ENCODE measurements around the gene POMGNT2.
"Not testable (repeated sequence)": the region's sequence is repeated elsewhere in the genome, so short reads cannot be mapped to it uniquely, and the experiment has no call there.

POMGNT2 gene

GRCh38 chr3:43077261-43077660, 28.6 kb downstream of the POMGNT2 start:
- in situ Hi-C loops (cut with HindIII; ENCODE audit: low sequenced_read_pairs) = no loop called here

DNA sequence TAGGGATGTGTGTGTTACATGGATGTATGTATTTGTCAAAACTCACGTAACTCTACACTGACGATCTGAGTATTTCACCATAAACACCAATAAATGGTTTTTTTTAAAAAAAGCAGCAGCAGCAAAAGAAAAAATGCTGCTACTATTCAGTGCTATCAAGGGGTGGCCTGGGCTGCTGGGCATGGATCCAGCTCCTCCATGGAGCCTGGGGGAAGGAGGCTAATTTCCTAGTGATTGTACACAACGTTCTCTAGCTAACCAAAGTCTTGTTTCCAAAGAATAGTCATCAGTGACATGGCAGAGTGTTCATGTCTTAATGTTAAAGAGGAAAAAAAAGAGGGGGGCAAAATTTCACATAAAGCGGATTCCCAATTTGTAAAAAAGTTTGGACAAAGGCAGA, 29.0 kb downstream of the POMGNT2 start:
- in situ Hi-C loops (cut with HindIII; ENCODE audit: low sequenced_read_pairs) = no loop called here

DNA sequence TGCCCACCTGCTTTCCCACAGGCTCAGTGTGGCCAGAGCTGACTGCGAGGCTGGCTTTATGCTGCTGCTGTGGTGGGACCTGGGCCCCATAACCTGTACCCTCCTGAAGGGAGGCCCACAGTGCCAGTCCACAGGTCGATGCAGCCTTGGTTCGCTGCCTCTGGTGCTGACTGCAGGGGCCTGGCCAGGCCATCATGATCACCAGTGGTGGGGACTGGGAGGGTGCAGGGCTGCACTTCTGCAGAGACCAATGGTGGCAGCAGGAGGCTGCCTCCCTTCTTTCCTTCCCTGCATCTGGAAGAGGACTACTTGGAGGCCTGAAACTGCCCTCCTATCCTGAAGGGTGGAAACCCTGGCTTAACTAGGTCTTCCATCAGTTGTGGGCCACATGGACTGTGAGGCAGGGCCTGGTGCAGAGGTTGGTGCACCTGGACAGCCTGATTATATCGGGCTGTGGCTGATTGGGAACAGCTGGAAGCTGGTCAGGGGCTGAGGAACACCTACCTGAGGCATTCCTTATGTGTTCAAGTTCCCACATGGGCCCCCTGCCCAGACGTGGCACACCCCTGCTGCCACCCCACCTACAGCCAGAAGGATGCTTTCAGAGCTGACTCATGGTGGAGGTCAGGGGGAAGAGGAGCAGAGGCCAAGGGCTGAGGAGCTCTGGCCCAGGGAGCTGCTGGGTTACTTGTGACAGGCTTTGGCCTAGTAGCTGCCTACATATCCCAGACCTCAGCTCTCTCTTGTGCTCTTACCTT, 29.8 kb downstream of the POMGNT2 start:
- in situ Hi-C loops (cut with HindIII; ENCODE audit: low sequenced_read_pairs) = no loop called here

DNA sequence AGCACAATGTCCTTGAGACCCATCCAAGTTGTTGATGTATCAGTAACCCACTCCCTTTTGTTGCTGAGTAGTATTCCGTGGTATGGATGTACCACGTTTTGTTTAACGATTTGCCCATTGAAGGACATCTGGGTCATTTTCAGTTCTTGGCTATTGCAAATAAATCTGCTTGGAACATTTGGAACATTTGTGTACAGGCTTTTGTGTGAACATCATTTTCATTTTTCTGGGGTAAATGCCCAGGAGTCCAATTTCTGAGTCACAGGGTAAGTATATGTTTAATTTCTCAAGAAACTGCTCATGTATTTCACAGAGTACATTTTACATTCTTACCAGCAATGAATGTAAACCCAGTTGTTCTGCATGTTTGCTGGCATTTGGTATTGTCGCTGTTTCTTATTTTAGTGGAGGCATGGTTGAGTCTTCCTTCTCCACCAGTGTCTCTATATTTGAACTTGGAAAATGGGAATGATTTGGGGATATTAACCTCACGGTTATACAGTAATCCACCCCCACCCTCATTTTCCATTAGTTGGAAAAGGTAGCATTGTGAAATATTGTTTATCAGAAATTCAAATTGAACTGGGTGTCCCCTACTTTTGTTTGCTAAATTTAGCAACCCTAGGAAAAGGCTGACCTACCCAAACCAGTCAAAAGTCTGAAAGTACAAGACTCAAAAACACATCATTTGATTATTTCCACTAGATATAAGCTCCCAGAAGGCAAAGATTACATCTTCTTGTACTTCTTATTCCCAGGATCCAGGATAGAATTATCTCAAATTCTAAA, 30.8 kb downstream of the POMGNT2 start:
- in situ Hi-C loops (cut with HindIII; ENCODE audit: low sequenced_read_pairs) = no loop called here

- in situ Hi-C loops (cut with HindIII; ENCODE audit: low sequenced_read_pairs) = no loop called here
These were observed 31.4 kb downstream of the POMGNT2 start for GRCh38 chr3:43074482-43074881.

DNA sequence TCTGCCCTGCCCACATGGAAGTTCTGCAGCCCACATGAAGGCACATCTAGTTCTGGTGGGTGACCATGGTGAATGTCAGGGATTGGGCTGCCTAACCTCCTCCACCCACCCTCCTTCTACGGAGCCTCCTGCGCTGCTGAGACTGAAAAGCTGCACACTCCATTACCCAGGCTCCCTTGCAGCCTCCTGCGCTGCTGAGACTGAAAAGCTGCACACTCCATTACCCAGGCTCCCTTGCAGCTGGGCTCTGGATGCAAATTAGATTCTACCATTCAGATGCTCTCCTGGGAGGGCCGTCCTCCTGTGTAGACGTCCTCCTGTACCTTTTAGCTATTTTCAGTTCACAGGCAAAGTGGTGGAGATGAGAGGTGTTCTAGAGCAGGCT, 32.1 kb downstream of the POMGNT2 start:
- in situ Hi-C loops (cut with HindIII; ENCODE audit: low sequenced_read_pairs) = no loop called here

DNA sequence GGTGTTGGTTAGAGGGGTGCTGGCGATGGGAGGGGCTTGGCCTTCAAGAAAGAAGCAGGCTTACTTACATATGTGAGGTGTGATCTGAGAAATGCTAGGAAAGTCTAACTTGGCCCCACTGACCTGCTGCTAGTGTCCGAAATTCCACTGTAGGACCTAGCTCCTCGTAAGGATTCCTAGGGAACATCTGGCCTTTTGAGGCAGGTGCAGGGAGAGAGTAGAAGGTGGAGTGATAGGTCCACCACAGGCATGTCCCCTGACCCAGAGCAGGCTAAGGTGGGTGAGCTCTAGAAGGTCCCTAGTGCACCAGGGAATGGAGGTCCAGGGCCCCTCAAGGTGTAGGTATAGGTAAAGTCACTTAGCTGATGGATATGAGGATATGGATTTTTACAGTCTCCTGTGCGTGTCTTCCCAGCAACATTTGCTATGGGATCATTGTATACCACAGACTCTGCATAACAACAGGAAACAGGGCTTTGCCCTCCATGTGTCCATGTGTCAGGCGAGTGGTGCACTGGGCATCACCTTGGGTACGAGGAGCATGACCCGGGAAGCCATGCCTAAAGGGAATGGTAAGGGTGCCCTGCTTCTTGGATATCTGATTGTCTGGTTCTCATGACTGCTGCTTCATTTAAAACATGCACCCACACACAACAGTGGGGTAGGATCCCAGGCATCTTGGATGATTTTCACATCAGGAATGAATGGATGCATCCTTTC, 32.6 kb downstream of the POMGNT2 start:
- in situ Hi-C loops (cut with HindIII; ENCODE audit: low sequenced_read_pairs) = no loop called here

GRCh38 chr3:43072361-43072760, 33.5 kb downstream of the POMGNT2 start:
- in situ Hi-C loops (cut with HindIII; ENCODE audit: low sequenced_read_pairs) = no loop called here

- in situ Hi-C loops (cut with HindIII; ENCODE audit: low sequenced_read_pairs) = no loop called here
These were observed 34.5 kb downstream of the POMGNT2 start for GRCh38 chr3:43071313-43071893.

DNA sequence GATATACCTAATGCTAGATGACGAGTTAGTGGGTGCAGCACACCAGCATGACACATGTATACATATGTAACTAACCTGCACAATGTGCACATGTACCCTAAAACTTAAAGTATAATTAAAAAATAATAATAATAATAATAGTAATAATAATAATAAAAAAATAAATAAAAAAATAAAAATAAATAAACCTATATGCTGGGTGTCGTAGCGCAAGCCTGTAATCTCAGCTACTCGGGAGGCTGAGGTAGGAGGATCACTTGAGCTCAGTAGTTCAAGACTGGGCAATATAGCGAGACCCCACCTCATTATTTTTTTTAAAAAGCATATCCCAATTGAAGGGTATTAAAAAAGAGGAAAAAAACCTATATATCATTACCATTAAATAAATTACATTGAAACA, 35.2 kb downstream of the POMGNT2 start:
- in situ Hi-C loops (cut with HindIII; ENCODE audit: low sequenced_read_pairs) = not testable (repeated sequence)

DNA sequence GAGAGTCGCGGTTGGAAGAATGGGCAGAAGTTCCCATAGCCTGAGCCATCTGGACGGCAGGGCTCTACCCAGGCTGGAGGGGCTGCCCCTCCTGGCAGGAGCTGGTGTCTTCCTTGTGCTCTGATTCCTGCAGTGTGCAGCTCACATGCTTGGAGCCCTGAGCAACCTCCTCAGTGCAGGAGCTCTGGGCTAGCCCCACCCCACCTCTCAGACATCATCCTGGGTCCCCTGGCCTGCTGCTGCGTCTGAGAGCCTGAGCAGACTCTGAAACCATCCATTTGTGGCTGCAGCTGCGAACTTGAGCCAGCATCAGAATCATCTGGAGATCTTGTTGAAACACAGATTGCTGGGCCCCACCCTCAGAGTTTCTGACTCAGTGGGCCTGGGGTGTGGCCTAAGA, 42.8 kb downstream of the POMGNT2 start:
- in situ Hi-C loops (cut with HindIII; ENCODE audit: low sequenced_read_pairs) = no loop called here

GRCh38 chr3:43062564-43063040, 43.3 kb downstream of the POMGNT2 start:
- in situ Hi-C loops (cut with HindIII; ENCODE audit: low sequenced_read_pairs) = no loop called here

DNA sequence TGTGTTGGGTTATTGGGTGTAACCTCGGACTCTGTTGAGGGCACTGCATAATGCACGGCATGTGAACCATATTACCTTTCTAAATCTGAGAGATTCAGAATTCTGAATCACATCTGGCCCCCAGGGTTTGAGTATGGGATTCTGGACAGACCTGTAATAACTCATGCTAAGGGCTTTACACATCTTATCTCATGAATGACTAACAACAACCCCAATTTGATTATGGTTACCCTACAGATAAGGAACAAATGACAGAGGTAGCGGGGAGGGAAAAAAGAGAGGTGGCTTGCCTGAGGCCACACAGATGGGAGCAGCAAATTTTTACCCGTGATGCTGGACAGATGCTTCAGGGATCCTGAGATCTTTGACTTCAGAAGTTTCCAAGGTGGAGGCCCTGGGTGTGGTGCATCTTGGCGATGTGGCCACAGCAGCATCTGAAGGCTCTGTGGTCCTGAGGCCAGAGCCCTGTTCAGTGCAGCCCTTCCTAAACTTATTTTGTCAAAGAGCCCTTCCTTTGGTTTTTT, 43.8 kb downstream of the POMGNT2 start:
- in situ Hi-C loops (cut with HindIII; ENCODE audit: low sequenced_read_pairs) = no loop called here

- in situ Hi-C loops (cut with HindIII; ENCODE audit: low sequenced_read_pairs) = no loop called here
These were observed 44.6 kb downstream of the POMGNT2 start for GRCh38 chr3:43061101-43061895.

DNA sequence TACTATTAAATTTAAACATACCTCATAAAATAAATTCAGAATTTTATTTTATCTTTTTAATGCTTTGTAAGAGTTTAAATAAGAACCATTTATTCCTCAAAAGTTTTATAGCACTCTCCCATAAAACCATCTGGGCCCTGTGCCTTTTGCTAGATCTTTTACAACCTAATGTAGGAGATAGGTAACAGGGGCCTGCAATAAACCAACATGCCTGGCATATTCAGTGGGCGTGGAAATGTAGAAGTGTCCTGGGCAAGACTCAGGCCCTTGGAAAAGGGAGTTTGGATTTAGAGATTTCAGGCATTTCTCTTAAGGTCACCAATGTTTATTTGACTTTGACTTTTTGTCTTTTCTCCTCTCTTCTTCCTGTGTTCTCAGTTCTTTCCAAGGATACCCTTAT, 46.4 kb downstream of the POMGNT2 start:
- in situ Hi-C loops (cut with HindIII; ENCODE audit: low sequenced_read_pairs) = no loop called here

DNA sequence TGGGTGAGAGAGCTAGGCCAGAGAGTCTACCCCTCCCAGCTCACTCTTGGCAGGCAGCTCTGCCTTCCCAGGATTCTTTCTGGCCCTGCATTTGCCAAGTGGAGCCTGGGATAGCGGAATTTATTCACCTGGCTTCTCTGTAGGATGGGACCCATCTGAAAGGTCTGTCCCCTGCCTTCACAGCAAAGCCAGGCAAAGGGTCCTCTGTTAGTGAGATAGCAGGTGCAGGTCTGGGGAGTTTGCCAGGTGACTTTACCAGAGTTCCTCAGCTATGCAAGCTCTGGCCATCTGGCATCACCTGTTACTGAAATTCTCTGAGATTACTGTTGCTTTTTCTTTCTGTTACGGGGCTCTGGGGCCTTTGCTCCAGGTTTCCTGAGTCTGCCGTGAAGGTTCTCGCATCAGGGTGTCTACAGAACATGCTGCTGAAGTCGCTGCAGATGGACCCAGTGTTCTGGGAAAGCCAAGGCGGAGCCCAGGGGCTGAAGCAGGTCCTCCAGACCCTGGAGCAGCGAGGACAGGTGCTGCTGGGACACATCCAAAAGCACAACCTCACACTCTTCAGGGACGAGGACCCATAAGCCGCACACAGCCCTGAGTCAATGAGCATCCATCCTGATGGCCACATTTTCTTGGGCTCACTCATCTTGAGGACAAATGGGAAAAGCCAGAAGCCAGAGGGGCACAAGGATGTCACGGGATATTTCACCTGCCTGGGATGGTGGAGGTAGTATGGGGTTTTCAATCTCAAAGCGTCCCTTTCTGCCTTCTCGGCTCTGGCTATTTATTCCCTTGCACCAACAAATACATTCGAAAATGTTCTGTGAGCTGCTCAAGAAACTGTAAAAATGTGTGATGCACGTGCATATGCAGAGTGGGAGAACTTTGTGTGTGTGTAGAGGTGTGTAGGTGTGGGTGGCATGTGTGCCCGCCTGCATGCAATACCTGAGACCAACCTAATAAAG, 49.8 kb downstream of the POMGNT2 start:
- in situ Hi-C loops (cut with HindIII; ENCODE audit: low sequenced_read_pairs) = no loop called here

- in situ Hi-C loops (cut with HindIII; ENCODE audit: low sequenced_read_pairs) = no loop called here
These were observed 50.5 kb downstream of the POMGNT2 start for GRCh38 chr3:43055393-43055792.

DNA sequence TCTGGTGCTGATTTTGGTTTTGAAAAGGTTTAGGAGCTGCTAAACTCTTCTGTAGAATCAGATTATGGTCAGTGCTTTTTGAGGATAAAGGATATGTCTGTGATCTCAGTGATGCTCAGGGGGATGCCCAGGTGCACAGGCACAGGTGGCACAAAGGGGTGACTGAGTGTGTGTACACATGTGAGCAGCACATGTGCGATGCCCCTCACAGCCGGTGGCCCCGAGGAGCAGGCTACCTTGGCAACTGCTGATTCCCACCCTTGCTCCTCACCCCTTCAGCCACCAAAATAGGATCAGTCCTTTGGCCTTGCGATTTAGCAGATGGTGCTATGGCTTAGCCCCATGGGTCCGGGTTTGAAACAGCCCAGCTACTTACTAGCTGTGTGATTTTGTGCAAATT, 51.1 kb downstream of the POMGNT2 start:
- in situ Hi-C loops (cut with HindIII; ENCODE audit: low sequenced_read_pairs) = no loop called here

GRCh38 chr3:43053291-43053690, 52.6 kb downstream of the POMGNT2 start:
- in situ Hi-C loops (cut with HindIII; ENCODE audit: low sequenced_read_pairs) = no loop called here

All from DLD1 (cell line).